Coronary artery (tissue), 2 donors: ENCODE results near the gene TMEM141.
"Not testable (repeated sequence)": the region's sequence is repeated elsewhere in the genome, so short reads cannot be mapped to it uniquely, and the experiment has no call there.

Source experiments
- DNase-seq: peaks from one replicate; pipeline ENCODE4 v3.0.0-alpha.2; 2017; ENCODE audit warnings: low spot score
- H3K27ac ChIP-seq, 2 donors: fragments of 200-600 bp; sonication (generic); one replicate each; pipeline ENCODE4 v1.5.1; 2016 to 2019
- H3K4me3 ChIP-seq: fragments of 200-600 bp; sonication (generic); 2 replicates; pipeline ENCODE4 v1.5.1; 2016; ENCODE audit warnings: mild to moderate bottlenecking, moderate library complexity
- CTCF ChIP-seq: fragments of 200-600 bp; sonication (generic); IDR thresholded peaks from one replicate; pipeline ENCODE4 v1.5.1; 2019; ENCODE audit warnings: antibody characterized with exemption

TMEM141 gene

GRCh38 chr9:136751244-136751643 lies 39.9 kb upstream of the TMEM141 start:
- DNase-seq: no peak
- H3K27ac ChIP-seq: no peak overlapping the region

GRCh38 chr9:136751814-136752213 lies 39.3 kb upstream of the TMEM141 start:
- no peak for DNase-seq
- Histone ChIP-seq H3K4me3 (no peak overlapping the region), H3K27ac (no peak overlapping the region)
- no peak for TF ChIP-seq CTCF

More at GRCh38 chr9:136751244-136751643, 39.9 kb upstream of the TMEM141 start:
- TF ChIP-seq CTCF: no peak
- no peak overlapping the region for H3K4me3 ChIP-seq

DNA sequence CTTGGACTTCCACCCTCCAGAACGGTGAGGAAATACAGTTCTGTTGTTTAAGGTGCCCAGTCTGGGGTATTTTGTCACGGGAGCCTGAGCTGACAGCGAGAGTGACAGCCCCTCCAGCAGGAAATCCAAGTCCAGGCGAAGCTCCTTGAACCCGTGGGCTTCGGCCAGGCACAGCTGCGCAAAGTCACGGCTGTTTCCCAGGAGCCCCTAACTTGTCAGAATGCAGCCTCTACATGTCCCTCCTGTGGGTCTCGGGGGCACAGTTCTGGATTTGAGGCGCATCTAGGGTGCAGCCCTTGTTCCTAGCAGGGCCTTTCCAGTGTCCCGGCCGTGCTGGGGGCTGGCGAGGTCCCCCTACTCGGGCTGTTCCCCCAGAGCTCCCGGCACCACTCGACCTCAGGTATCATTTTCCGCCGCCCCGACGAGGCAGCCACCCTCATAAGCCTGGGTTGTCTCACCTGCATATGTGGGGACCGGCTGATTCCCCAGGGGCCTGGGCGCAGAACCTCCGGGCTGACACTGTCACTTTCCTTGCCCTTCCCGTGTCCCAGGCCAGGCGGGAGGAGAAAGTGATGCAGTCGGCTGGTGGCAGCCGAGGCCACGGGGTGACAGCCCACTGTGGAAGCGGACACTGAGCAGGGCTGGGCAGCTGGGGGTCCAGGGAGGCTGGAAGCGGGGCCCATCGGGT lies 37.6 kb upstream of the TMEM141 start:
- no peak for DNase-seq
- no peak overlapping the region for H3K4me3 ChIP-seq
- H3K27ac ChIP-seq: no peak overlapping the region
- TF ChIP-seq CTCF: no peak

GRCh38 chr9:136754059-136754572 lies 37.0 kb upstream of the TMEM141 start:
- Histone ChIP-seq H3K27ac (no peak overlapping the region), H3K4me3 (no peak overlapping the region)
- no peak for TF ChIP-seq CTCF
- no peak for DNase-seq

DNA sequence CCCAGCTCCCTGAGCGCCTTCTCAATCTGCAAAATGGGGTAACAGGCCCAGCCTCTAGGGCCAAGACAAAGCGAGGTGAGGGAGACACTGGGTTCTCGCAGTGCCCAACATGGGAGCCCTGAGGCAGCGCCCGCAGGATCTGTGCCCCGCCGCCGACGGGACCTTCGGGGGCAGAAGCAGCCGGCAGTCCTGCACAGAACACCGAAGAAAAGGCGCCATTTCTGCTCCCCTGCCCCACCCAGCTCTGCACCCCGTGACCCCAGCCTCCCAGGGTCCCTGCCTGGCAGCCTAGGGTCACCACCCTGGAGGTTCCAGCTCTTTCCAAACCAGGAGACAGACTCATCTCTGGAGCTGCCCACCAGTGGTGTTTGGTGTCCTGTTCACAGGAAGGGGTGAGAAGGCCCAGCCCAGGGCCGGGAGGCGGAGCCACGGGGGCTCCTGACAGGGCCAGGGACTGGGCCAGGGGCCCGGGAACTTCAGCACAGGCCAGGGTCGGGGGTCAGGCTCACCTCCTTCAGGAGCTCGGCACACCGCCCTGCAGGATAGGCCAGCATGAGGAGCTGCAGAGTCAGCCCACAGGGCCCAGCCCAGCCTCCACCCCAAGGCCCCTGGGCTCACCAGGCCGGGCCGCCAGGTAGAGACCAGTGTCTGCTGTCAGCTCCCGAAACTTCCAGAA lies 36.4 kb upstream of the TMEM141 start:
- no peak for TF ChIP-seq CTCF
- no peak for DNase-seq
- Histone ChIP-seq H3K4me3 (no peak overlapping the region), H3K27ac (no peak overlapping the region)

DNA sequence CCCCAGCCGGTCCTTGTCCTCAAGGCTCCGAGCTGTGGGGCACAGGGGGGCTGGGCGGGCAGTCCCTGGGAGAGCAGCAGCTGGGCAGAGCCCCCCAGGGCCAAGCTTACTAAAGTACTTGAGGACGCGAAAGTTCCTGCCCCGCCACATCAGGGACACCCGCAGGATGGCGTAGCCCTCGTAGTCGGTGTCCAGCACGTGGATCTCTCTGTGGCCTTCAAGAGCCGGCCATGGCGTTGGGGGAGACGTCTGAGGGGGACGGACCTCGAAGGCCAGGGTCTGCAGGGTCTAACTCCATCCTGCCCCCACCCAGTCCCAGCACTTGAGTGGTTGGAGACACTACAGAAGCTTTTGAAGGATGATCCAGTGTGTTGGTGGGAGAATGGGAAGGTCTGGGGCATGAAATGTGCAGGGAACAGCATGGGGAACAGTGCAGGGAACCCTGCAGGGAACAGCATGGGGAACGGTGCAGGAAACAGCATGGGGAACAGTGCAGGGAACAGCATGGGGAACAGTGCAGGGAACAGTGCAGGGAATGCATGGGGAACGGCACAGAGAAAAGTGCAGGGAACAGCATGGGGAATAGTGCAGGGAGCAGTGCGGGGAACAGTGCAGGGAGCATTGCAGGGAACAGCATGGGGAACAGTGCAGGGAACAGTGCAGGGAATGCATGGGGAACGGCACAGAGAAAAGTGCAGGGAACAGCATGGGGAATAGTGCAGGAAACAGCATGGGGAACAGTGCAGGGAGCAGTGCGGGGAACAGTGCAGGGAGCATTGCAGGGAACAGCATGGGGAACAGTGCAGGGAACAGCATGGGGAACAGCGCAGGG lies 35.6 kb upstream of the TMEM141 start:
- not testable (repeated sequence) for DNase-seq, H3K27ac ChIP-seq, H3K4me3 ChIP-seq

DNA sequence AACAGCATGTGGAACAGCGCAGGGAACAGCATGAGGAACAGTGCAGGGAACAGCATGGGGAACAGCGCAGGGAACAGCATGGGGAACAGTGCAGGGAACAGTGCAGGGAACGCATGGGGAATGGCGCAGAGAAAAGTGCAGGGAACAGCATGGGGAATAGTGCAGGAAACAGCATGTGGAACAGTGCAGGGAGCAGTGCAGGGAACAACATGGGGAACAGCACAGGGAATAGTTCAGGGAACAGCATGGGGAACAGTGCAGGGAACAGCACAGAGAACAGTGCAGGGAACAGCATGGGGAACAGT lies 35.1 kb upstream of the TMEM141 start:
- no peak for TF ChIP-seq CTCF
- DNase-seq: no peak
- Histone ChIP-seq H3K27ac (no peak overlapping the region), H3K4me3 (no peak overlapping the region)
